Fibroblast of pulmonary artery (primary cell): ENCODE results near the gene LAMB1.
A peak's percentile ranks its signal among the peaks of the same experiment; 100 is the strongest.
"Not testable (repeated sequence)": the region's sequence is repeated elsewhere in the genome, so short reads cannot be mapped to it uniquely, and the experiment has no call there.

ENCODE experiments used
- DNase-seq: peaks from one replicate; pipeline ENCODE4 v3.0.0-alpha.2; 2010; ENCODE audit warnings: low read depth
- H3K4me3 ChIP-seq: replicated peaks from 2 replicates; pipeline ENCODE4 v1.5.1; 2011; ENCODE audit warnings: low read depth, mild to moderate bottlenecking, control low read depth, low read length, moderate library complexity
- TF ChIP-seq, protein P1 (sequence below): IDR thresholded peaks from 2 replicates; pipeline ENCODE4 v1.5.1; 2011; ENCODE audit warnings: mild to moderate bottlenecking, control low read depth, low read length, inconsistent platforms; ENCODE audit errors: missing control alignments

The LAMB1 gene

DNA sequence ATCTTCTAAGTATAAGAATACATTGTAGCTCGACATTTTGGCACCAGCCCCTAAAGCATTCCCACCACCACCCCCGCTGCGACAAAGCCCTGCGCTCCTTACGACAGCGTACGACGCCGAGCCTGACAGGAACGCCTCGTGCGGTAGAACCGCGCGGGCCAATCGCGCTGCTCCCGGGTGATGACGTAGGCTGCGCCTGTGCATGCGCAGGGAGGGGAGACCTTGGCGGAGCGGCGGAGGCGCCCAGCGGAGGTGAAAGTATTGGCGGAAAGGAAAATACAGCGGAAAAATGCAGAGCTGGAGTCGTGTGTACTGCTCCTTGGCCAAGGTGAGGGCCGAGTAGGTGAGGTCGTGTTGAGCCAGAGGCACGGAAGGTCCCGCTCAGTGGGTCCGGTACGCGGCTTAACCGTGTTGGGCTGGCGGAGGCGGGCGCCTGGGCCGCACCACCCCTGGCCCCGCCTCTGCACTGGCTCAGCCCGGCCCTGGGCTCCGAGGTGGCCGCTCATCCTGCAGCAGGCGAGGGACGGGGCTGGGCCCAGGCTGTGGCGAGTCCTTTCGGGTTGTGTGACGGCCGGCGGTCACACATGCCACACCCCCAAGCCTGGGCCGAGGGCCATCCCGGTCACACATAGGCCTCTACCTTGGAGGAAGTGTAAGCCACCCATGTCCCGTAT is 111.9 kb downstream of the LAMB1 start, which contains the start of gene DLD:
Gene DLD, plus strand, starts transcription at position 222 of the 674 bp plus-strand sequence. Its CDS starts 68 bp downstream, at position 290.
- H3K4me3 ChIP-seq, result peak within 1 kb of the TSS; percentile 64
- peak; percentile 94 for DNase-seq
- TF ChIP-seq, protein P1, sequence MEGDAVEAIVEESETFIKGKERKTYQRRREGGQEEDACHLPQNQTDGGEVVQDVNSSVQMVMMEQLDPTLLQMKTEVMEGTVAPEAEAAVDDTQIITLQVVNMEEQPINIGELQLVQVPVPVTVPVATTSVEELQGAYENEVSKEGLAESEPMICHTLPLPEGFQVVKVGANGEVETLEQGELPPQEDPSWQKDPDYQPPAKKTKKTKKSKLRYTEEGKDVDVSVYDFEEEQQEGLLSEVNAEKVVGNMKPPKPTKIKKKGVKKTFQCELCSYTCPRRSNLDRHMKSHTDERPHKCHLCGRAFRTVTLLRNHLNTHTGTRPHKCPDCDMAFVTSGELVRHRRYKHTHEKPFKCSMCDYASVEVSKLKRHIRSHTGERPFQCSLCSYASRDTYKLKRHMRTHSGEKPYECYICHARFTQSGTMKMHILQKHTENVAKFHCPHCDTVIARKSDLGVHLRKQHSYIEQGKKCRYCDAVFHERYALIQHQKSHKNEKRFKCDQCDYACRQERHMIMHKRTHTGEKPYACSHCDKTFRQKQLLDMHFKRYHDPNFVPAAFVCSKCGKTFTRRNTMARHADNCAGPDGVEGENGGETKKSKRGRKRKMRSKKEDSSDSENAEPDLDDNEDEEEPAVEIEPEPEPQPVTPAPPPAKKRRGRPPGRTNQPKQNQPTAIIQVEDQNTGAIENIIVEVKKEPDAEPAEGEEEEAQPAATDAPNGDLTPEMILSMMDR, result no peak

DNA sequence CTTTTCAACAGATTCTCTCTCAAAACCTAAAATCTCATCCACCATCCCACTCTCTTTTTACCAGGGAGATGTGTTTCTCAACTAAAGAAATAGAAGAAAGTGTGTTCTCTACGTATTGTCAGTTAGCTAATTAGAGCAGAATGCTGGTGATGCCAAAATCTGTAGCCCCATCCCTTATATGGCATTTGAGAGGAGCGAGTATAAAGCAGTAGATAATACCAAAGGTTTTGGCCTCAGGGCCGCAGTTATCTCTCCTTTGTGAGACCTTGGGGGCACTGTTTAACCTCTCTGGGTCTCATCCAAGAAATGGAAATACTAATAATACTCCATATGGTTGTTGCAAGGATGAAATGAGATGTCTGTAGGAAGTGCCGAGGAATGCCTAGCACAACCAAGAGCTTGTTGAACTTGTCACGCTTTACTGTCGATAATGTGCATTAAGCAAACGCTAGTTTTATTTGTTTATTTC is 112.4 kb downstream of the LAMB1 start:
- TF ChIP-seq, protein P1, result no peak
- DNase-seq, result no peak

DNA sequence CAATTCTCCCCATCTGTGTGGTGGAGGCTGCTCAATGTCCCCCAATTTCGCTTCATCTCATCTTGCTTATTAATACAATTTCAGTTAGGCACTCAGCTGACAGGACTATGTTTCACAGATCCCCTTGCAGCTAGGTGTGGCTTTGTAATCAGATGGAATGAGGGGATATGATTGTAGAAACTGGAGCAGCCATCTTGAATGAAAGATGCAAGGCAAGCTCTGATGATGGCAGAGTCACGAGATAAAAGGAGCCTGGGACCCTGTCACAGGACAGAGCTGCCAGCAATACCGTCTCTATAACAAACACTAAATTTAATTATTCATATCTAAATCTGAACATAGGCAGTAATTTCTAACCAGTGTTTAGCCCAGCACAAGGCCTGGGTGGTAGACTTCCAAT is 113.0 kb downstream of the LAMB1 start:
- DNase-seq, result no peak
- H3K4me3 ChIP-seq, result no peak overlapping the region
- TF ChIP-seq, protein P1, result no peak

More for the DNA sequence above, 112.4 kb downstream of the LAMB1 start:
- peak overlapping the region; percentile 64 for H3K4me3 ChIP-seq

DNA sequence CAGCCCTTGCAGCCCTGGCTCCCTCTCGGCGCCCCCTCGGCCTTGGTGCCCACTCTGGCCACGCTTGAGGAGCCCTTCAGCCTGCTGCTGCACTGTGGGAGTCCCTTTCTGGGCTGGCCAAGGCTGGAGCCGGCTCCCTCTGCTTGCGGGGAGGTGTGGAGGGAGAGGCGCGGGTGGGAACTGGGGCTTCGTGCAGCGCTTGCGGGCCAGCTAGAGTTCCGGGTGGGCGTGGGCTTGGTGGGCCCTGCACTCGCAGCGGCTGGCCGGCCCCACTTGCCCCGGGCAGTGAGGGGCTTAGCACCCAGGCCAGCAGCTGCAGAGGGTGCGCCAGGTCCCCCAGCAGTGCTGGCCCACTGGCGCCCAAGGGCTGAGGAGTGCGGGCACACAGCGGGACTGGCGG is 115.1 kb downstream of the LAMB1 start:
- DNase-seq, H3K4me3 ChIP-seq: not testable (repeated sequence)

DNA sequence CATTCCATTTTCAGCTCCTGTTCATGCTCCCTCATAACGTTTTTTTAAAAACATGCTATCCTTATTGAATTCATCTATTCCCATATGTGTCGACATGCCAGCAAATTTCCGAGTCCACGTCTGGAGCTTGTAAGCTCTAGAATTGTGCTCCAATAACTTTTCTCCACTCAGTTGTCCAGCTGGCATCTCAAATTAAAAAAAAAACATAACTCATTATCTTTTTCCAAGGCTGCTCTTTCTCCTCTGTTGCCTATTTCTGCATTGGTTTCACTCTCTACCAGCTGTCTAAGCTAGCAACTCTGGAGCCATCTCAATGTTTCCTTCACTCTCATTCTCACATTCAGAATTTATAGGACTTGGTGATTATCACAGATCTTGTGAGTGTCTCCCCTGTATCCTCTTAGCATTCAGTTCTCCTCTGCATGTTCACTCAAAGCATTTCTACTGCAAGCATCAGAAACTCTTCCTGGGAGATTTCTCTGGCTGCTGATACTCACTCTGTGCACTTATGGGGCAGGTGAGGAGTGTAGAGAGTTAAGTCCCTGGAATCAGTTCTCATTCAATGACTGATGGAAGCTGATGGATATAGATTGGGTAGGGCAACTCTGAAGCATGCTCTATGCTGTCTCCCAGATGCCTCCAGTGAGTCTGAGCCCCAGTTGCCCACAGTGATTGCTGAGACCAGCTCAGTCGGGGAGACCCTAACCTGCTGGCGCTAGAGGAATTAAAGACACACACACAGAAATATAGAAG is 118.7 kb downstream of the LAMB1 start:
- H3K4me3 ChIP-seq, result no peak overlapping the region
- TF ChIP-seq, protein P1, result no peak
- no peak for DNase-seq

DNA sequence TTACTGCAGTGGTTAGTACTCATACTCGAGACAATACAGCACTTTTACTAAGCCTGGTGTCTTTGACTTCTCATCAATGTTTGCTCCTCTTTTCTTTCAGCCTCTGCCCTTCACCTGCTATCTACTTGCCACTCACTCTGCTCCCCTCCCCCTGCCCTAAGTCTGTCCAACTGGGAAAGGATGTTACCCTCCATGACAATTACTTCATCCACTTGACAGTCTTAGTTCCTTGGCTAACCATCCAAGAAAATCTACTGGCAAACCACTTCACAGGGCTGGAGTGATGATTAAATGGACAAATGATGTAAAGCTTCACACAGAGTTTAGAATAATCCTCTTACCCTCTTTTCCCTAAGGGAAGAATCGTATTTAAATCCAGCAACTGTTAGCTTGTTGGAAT is 120.2 kb downstream of the LAMB1 start:
- H3K4me3 ChIP-seq, result no peak overlapping the region
- DNase-seq, result no peak
- TF ChIP-seq, protein P1, result no peak

DNA sequence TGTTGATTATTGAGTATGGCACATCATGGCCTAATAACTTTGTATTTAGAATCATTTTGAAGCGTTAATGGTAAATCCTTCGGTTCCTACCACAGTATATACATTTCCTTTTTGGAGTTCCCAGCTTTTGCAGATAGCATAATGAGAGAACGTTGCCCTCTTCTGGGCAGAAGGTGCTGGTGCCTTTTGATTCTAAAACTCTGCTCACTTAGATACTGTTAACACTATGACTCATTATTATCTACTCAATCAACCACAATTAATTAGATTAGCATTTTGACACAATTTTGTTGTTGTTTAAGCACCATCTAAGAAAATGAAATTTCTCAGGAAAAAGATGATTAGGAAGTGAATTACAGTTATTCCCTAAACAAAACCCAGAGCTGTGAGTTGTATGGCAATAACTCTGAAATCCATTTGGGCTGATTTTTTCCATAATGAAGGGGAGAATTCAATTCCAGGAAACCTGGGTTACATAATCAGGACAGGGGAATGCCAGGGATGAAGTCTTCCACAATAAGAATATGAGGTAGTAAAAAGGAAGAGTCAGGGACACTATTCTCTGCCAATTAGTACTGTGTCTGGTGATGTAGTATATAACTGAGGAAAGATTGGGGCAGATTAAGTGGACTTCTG is 123.4 kb downstream of the LAMB1 start:
- TF ChIP-seq, protein P1, result peak; percentile 95
- H3K4me3 ChIP-seq, result no peak overlapping the region
- DNase-seq, result peak; percentile 76
